SK-N-SH (cell line): ENCODE measurements around the gene DYNC2LI1. TPM values are rescaled to one million over a fixed set of nuclear protein-coding genes. Genes with fewer than 3 reads are reported as not detected.

Experiments used
- EP300 ChIP-seq, 2 experiments: IDR thresholded peaks; 2 replicates each; pipeline versions ENCODE4 v1.4.0 to v1.6.1; 2012; ENCODE audit warnings: borderline replicate concordance in 1 of 2, low read depth in 1 of 2, low read length in 1 of 2
- FOXM1 ChIP-seq: IDR thresholded peaks from 2 replicates; pipeline ENCODE4 v1.4.0; 2012; ENCODE audit warnings: low read depth, mild to moderate bottlenecking
- GATA2 ChIP-seq: sonication (generic); formaldehyde crosslinking; IDR thresholded peaks from 2 replicates; pipeline ENCODE4 v1.5.0; 2020; ENCODE audit warnings: mild to moderate bottlenecking, missing genetic modification reagents
- REST ChIP-seq: IDR thresholded peaks from 2 replicates; pipeline ENCODE4 v1.6.1; 2012; ENCODE audit warnings: mild to moderate bottlenecking, low read depth, low read length, moderate library complexity
- RXRA ChIP-seq: IDR thresholded peaks from 2 replicates; pipeline ENCODE4 v1.4.0; 2012; ENCODE audit warnings: low read depth, mild to moderate bottlenecking, borderline replicate concordance
- TAF1 ChIP-seq: IDR thresholded peaks from 2 replicates; pipeline ENCODE4 v1.6.1; 2012; ENCODE audit warnings: low read depth, mild to moderate bottlenecking, low read length, moderate library complexity, borderline replicate concordance
- TCF12 ChIP-seq: IDR thresholded peaks from 2 replicates; pipeline ENCODE4 v1.4.0; 2012
- TEAD4 ChIP-seq: IDR thresholded peaks from 2 replicates; pipeline ENCODE4 v1.4.0; 2012; ENCODE audit warnings: mild to moderate bottlenecking, borderline replicate concordance; ENCODE audit not compliant: insufficient read depth
- ZBTB33 ChIP-seq: IDR thresholded peaks from 2 replicates; pipeline ENCODE4 v1.4.0; 2012; ENCODE audit warnings: low read depth, borderline replicate concordance
- polyA plus RNA-seq, 3 experiments: library from polyadenylated mRNA; depleted of rRNA; stranded (reverse); fragments of >200 nt; gene quantifications; 2 replicates each; pipeline ENCODE4 v1.2.3, GENCODE V29; 2012
- TF ChIP-seq, protein P1 (sequence below): fragments of 200-600 bp; sonication (generic); IDR thresholded peaks from 2 replicates; pipeline ENCODE4 v1.6.1; 2017; ENCODE audit warnings: antibody characterized with exemption, mild to moderate bottlenecking, moderate library complexity
- TF ChIP-seq, protein P2 (sequence below): IDR thresholded peaks from 2 replicates; pipeline ENCODE4 v1.4.0; 2012; ENCODE audit warnings: low read depth

Gene DYNC2LI1
- polyA plus RNA-seq, 1 of the 3 experiments (the other 2 are of a cell fraction) = 20.4 TPM

GRCh38 chr2:43737097-43737854 is 36.6 kb upstream of the DYNC2LI1 start (continued):
- TF ChIP-seq, protein P1, sequence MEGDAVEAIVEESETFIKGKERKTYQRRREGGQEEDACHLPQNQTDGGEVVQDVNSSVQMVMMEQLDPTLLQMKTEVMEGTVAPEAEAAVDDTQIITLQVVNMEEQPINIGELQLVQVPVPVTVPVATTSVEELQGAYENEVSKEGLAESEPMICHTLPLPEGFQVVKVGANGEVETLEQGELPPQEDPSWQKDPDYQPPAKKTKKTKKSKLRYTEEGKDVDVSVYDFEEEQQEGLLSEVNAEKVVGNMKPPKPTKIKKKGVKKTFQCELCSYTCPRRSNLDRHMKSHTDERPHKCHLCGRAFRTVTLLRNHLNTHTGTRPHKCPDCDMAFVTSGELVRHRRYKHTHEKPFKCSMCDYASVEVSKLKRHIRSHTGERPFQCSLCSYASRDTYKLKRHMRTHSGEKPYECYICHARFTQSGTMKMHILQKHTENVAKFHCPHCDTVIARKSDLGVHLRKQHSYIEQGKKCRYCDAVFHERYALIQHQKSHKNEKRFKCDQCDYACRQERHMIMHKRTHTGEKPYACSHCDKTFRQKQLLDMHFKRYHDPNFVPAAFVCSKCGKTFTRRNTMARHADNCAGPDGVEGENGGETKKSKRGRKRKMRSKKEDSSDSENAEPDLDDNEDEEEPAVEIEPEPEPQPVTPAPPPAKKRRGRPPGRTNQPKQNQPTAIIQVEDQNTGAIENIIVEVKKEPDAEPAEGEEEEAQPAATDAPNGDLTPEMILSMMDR = no peak
- no peak for TF ChIP-seq GATA2 (CRISPR knock-in tag)
- TF ChIP-seq ZBTB33 = 0 out of 2 replicates have a peak, but pooled peaks have one; percentile 55
- TF ChIP-seq RXRA = no peak
- TF ChIP-seq, protein P2, sequence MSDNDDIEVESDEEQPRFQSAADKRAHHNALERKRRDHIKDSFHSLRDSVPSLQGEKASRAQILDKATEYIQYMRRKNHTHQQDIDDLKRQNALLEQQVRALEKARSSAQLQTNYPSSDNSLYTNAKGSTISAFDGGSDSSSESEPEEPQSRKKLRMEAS = peak; percentile 90
- peak in 1 of 2 experiments; percentile 65; a peak in 2 of 4 replicates for TF ChIP-seq EP300 (IDR thresholded peaks at IDR 0.05; ENCODE audit: borderline replicate concordance in 1 of 2, low read depth in 1 of 2, low read length in 1 of 2)
- peak; percentile 23; the same call in 1 of the 2 replicates for TF ChIP-seq TEAD4
- peak; percentile 57 for TF ChIP-seq TCF12
- TF ChIP-seq FOXM1 = no peak
- TF ChIP-seq REST = no peak
- no peak for TF ChIP-seq TAF1
